Stimulated activated effector memory CD8-positive, alpha-beta T cell treated with anti-CD3 and anti-CD28 coated beads, Interleukin-12 subunit alpha, Interleukin-12 subunit beta, amount 100 ng/mL, for 72 hours (primary cell): ENCODE results near the gene WDR54.
"Not testable (repeated sequence)": the region's sequence is repeated elsewhere in the genome, so short reads cannot be mapped to it uniquely, and the experiment has no call there.

Source experiments
- ATAC-seq: fragments of 150-1000 bp; cut with Tn5 transposase; 2 replicates; pipeline ENCODE4 v1.10.0; 2021
- DNase-seq, 2 donors: peaks; one replicate each; pipeline ENCODE4 v3.0.0; 2021 to 2022; ENCODE audit warnings: low spot score in 2 of 2
- H3K27ac Mint-ChIP-seq: one replicate; pipeline ENCODE4 v1.8.0; 2022; ENCODE audit warnings: mild to moderate bottlenecking, mixed read lengths
- H3K36me3 Mint-ChIP-seq: one replicate; pipeline ENCODE4 v1.8.0; 2022; ENCODE audit warnings: mild to moderate bottlenecking, mixed read lengths
- H3K4me1 Mint-ChIP-seq: one replicate; pipeline ENCODE4 v1.8.0; 2022; ENCODE audit warnings: mixed read lengths
- H3K4me3 Mint-ChIP-seq: one replicate; pipeline ENCODE4 v1.8.0; 2022; ENCODE audit warnings: mild to moderate bottlenecking, mixed read lengths
- H3K9me3 Mint-ChIP-seq: one replicate; pipeline ENCODE4 v1.8.0; 2022; ENCODE audit warnings: mixed read lengths

The WDR54 gene

DNA sequence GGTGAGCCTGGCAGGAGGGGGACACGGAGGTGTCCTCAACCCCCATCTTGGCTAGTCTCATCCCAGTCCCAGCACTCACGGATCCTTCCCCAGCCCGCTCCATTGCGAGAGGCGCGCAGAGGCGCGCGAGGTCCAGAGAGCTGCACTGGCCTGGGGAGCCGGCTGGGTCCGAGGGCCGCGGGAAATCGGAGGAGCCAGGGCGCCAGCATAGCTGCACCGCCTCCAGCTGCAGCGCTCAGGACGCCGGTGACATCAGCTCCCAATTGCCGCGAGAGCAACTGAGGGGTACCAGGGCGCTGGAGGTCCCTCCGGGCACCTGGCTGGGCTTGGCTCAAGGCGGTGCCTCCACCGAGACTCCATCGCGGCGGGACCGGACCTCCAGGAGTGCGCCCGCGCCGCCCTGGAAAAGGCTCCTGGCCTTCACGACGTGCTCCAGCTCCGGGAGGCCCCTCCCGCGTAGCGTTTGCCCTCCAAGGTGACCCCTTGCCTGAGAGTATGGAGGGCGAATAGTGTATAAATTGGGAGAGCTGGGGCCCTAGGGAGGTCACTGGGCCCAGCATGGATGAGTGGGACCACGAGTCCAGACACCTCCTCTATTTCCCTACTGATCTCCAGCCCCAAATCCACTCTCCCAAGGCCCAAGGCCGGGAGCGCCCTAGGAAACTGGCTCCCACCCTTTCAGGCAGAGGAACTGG lies 14.7 kb downstream of the WDR54 start:
- ATAC-seq = no peak
- Mint-ChIP-seq H3K4me3 (no peak overlapping the region), H3K4me1 (peaks cover 17% of the 10 kb centered on the region), H3K36me3 (no peaks in the 10 kb centered on the region), H3K27ac (no peak overlapping the region), H3K9me3 (no peaks in the 10 kb centered on the region)
- DNase-seq = no peak

DNA sequence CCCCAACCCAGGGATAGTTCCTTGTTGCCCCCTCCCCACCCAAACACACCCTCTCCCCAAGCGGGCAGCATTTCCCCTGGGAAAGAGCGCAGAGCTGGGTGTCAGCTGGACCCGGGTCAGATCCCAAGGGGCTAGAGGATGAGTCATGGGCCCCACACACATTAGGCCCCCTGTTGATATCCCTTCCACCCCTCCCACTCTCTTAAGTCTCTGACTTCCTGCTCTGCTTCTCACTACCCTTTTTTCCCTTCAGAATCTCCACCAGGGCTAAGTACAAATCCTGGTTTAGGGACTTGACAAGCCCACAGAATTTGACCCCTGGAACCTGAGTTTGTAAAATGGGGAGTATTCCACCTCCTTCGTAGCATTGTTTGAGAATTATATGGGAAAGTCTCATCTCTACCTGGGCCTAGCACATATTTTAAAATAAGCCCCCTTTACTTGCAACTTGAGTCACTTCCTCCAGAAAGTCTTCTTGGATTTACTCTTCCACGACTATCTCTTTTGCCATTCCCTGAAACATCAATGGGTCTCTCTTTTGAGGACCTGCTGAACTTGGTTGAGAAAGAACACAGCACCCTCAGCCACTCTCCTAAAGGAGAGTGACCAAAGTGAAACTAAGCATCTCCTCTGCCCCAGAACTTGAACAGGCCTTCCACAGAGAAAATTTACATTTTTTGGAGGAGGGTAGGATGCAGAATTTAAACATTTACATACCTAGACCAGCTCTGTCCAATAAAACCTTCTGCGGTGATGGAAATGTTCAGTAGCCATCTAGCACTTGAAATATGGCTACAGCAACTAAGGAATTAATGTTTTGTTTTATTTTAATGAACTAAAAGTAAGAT lies 15.5 kb downstream of the WDR54 start:
- Mint-ChIP-seq H3K27ac (peak overlapping the region; percentile 18), H3K4me1 (peaks cover 18% of the 10 kb centered on the region), H3K36me3 (no peaks in the 10 kb centered on the region), H3K4me3 (no peak overlapping the region), H3K9me3 (no peaks in the 10 kb centered on the region)
- ATAC-seq = no peak
- DNase-seq = no peak

DNA sequence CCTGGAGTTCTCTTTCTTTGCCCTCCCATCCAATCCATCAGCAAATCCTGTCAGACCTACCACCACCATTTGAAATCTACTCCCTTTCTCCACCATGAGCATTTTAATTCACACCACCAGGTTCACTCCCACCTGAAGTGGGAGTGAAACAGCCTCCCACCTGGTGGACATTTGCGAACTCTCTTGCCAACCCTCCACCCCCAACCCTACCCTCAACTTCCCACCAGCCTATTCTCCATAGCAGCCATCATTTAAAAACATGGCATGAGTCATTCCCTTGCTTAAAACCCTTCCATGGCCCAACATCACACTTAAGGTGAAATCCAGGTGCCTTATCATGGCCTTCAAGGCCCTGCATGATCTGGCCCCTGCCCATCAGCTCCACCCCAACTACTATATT lies 16.7 kb downstream of the WDR54 start:
- Mint-ChIP-seq H3K27ac (no peak overlapping the region), H3K36me3 (no peaks in the 10 kb centered on the region), H3K4me1 (peaks cover 23% of the 10 kb centered on the region), H3K9me3 (no peaks in the 10 kb centered on the region), H3K4me3 (no peak overlapping the region)
- no peak for DNase-seq
- no peak for ATAC-seq

DNA sequence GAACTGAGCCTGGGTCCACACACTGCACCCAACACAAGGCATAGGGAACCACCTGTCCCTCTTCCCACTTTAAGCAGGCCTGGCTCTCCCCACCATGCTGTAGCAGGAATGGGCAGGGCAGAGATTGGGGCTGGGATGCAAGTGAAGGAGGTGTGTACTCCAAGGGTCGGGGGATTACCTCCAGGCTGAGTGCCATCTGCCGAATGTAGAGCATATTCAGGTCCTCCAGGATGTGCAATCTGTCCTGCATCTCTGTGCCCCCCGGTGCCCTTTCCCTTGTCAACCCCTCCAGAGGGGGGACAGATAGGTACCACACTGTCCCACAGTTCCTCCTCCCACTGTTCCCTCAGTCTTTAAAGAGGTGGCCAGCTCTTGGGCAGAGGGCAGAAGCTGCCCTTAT lies 17.8 kb downstream of the WDR54 start:
- H3K9me3 Mint-ChIP-seq = no peaks in the 10 kb centered on the region
- no peaks in the 10 kb centered on the region for H3K36me3 Mint-ChIP-seq
- H3K27ac Mint-ChIP-seq = no peak overlapping the region
- peaks cover 23% of the 10 kb centered on the region for H3K4me1 Mint-ChIP-seq
- DNase-seq = no peak
- ATAC-seq = no peak
- H3K4me3 Mint-ChIP-seq = peak overlapping the region; percentile 63

DNA sequence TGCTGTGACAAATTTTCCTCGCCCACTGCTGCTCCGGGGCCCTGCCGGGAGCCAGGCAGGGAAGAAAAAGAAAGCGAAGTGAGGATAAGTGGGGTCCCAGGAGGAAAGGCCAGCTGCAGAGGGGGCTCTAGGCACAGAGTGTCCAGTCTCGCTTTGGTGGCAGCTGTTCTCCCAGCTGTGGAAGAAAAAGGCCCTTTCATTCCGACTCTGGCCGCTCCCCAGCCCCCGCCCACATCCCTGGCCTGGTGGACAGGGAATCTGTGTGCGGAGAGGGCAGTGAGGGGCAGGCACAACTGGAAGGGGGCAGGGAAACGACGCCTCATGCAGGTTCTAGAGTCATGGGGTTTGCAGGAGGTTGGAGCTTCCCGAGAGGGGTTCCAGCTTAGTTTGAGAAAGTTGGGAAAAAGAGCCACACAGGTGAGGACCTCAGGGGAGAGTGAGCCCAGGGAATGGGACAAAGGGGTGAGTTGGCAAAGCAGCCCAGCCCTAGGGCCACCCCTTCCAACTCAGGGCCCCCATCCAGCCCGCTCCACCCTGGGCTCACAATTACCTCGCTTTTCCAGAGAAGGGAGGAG lies 18.4 kb downstream of the WDR54 start:
- ATAC-seq = no peak
- H3K27ac Mint-ChIP-seq = no peak overlapping the region
- no peaks in the 10 kb centered on the region for H3K36me3 Mint-ChIP-seq
- H3K4me1 Mint-ChIP-seq = peaks cover 23% of the 10 kb centered on the region
- H3K9me3 Mint-ChIP-seq = no peaks in the 10 kb centered on the region
- DNase-seq = no peak
- peak overlapping the region; percentile 63 for H3K4me3 Mint-ChIP-seq

DNA sequence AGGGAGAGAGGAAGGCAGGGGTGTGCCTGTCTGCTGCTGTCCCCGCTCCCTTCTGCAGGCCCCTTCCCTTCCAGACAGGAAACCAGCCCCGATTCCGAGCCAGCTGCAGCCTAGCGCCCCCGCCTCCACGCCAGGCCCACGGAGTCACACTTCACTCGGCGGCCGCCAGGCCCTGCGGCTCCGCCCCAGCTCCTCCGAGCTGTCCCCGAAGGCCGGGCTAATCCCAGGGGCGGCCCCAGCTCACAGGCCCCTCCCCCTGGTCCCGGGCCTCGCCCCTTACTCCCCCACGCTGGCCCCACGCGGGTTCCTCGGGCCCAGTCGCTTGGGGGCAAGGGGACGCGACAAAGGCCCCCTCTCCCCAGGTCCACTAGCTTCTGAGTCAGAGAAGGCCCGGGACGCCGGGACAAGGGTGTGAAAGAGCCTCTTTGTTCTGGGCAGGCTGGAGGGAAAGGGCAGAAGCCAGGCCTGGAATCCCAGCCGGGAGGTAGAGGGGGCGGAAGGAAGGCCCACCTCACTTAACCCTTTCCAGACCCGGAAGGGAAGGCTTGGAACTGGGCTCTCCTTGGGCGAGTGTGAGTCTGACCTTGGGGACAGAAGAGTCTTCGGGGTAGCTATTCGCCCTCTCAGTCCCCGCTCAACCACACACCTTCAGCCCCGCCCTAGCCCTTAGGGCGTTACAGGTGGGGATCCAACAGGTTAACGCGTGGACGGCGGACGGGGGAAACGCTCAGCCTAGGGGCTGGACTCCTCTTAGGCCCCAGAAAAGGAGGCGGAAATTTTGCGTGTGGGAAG lies 19.0 kb downstream of the WDR54 start:
- ATAC-seq = peak; percentile 88
- peak overlapping the region; percentile 63 for H3K4me3 Mint-ChIP-seq
- DNase-seq = no peak
- H3K27ac Mint-ChIP-seq = no peak overlapping the region
- no peaks in the 10 kb centered on the region for H3K36me3 Mint-ChIP-seq
- H3K4me1 Mint-ChIP-seq = peaks cover 23% of the 10 kb centered on the region
- no peaks in the 10 kb centered on the region for H3K9me3 Mint-ChIP-seq

DNA sequence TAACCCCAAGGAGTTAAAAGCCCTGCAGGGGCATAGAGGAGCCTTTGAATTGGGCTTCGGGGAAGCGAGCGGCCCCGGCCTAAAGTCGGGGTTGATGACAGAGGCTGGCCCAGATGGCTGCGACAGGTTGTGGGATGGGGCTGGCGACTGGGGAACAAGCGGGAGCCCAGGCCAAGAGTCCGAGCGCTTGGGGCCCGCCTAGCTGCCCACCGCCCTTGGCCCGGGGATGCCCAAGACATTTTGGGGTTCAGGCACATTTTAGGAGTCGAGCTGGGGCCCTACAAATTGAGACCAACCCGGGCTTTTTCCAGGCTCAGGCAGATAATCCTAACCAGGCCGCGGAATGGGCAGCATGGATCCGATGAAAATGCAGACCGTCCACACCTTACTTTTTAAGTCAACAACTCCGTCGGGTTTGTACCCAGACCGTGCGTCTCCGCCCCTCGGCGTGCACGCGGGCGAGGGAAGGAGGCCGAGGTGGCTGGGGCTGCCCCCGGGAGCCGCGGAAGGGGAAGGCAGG lies 19.7 kb downstream of the WDR54 start:
- Mint-ChIP-seq H3K36me3 (no peaks in the 10 kb centered on the region), H3K27ac (no peak overlapping the region), H3K9me3 (no peaks in the 10 kb centered on the region), H3K4me1 (peaks cover 23% of the 10 kb centered on the region), H3K4me3 (peak overlapping the region; percentile 63)
- DNase-seq (no peak), ATAC-seq (peak; percentile 60)

DNA sequence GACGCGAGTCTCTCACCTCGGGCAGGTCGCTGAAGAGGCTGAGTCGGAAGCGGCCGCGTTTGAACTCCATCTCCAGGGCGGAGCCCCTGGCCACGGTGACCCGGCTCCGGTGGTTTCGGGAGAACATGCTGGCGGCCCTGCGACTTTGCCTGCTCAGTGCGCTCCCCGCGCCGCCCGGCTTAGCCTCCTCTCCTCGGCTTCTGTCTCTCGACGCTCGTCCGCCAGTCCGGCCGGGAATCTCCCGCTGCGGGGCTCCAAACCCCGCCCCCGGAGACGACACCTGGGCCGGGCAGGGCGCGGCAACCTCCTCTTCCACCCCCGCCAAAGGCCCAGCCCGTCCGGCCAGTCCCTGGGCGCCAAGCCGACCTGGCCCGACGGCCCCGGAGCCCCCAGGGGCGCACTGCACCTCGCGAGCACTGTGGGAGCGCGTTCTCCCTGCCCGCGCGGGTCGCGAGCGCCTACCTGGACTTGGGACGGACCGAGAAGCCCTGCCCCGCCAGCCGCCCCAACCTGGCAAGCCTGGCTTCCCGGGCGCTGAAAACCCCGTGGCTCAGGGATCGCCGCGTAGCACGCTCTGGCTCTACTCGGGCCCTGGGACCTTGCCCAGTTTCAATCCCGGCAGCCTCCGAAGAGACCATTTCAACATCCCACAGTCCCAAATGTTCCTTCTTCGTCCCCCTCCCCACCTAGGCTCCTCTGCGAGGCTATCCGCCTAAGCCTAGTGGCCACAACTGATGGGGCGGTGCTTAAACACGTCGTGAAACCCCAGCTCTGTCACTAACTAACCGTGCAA lies 20.4 kb downstream of the WDR54 start, which contains the start of gene RTKN:
Gene RTKN, minus strand, starts transcription at position 248 of the 793 bp plus-strand sequence. Its CDS starts 121 bp downstream, at position 127.
- peaks cover 23% of the 10 kb centered on the region for H3K4me1 Mint-ChIP-seq

DNA sequence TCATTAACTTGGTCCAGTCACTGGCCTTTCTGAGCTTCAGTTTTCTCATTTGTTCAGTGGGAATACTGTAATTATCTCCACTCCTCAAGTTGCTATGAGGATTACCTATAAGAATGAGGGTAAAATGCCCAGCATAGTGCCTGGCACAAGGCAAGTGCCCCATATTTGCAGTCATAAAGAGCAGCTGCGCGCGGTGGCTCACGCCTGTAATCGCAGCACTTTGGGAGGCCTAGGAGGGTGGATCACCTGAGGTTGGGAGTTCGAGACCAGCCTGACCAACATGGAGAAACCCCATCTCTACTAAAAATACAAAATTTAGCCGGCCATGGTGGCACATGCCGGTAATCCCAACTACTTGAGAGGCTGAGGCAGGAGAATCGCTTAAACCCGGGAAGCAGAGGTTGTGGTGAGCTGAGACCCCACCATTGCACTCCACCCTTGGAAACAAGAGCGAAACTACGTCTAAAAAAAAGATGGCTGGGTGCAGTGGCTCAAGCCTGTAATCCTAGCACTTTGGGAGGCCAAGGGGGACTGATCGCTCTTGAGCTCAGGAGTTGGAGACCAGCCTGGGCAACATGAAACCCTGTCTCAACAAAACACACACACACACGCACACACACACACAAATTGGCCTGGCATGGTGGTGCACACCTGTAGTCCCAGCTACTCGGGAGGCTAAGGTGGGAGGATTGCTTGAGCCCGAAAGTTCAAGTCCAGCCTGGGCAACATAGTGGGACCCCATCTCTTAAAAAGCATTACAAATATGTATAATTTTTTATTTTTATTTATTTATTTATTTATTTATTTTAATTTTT lies 21.2 kb downstream of the WDR54 start:
- H3K36me3 Mint-ChIP-seq, H3K9me3 Mint-ChIP-seq, ATAC-seq, DNase-seq: not testable (repeated sequence)
- peaks cover 23% of the 10 kb centered on the region for H3K4me1 Mint-ChIP-seq
- H3K27ac Mint-ChIP-seq = peak overlapping the region; percentile 77
- H3K4me3 Mint-ChIP-seq = peak overlapping the region; percentile 63

More for the DNA sequence above, 20.4 kb downstream of the WDR54 start, which contains the start of gene RTKN:
- Mint-ChIP-seq H3K9me3 (no peaks in the 10 kb centered on the region), H3K27ac (peak within 1 kb of the TSS; percentile 77), H3K36me3 (no peaks in the 10 kb centered on the region), H3K4me3 (peak within 1 kb of the TSS; percentile 63)
- DNase-seq = no peak
- peak; percentile 32 for ATAC-seq

DNA sequence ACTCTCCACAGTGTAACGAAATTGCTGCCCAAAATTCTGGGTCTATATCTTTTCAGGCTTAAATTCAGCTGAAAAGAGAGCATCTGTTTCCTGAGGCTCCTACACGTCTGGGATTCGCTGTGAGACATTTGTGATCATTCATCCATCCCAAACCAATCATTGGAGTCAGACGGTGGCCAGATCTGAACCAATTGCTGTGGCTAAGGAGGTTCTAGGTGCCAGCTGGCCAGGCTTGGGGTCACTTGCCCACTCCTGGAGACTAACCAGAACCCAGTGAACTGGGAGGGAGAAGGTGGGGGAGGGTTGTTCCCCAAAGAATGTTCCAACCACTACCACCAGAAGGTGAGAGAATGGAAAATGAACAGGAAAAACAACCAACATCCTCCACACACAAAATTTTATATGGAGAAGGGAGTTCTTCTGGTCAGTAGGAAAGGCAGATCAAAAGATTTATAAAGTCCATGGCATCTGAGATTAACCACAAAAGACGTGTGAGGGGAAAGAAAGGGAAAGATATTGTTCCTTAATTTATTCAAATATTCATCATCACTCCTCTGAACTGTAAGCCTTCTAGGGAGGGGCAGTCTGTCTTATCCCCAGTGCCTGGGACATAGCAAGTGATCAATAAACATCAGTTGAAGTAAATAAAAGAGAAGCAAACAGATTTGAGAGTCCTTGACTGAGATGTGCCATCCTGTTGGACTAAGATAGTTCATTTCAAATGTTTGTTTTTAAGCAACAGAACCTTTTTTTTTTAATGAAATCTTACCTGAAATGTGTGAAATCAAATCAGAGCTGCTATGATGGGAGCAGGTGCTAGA lies 23.2 kb downstream of the WDR54 start:
- peaks cover 18% of the 10 kb centered on the region for H3K4me1 Mint-ChIP-seq
- ATAC-seq (no peak), DNase-seq (no peak)
- no peaks in the 10 kb centered on the region for H3K36me3 Mint-ChIP-seq
- H3K27ac Mint-ChIP-seq = peak overlapping the region; percentile 18
- H3K4me3 Mint-ChIP-seq = no peak overlapping the region
- no peaks in the 10 kb centered on the region for H3K9me3 Mint-ChIP-seq

DNA sequence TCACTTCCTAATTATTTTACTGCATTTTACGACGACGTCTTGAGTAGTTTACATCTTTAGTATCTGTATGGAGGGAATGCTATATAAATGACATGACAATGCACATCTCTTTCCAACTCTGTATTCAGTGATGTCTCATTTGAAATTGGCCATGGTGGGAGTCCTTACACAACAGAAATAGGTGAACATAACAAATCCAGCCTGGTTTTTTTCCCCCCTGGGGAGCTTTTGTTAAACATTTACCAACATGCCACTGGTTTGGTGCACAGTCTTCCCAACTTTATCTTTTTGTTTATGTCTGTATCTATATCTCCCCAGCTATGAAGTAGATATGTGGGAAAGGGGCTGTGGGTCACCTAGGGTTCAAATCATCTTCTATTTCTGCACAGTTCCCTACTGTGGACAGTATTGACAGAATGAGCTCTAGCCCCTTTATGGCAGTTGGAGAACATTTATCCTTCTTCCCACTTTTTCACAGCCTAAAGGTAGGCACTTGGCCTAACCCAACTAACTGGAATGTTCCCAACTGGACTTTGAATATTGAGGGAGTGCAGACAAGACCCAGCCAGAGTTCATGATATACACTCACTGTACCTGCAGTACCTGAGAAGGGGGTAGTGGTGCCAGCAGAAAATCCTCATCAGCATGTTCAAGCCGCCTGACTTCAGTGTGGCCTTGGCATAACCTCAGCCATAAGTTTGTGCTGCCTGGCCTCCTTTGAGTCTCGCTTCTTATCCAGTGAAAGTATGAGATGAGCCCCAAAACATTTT lies 25.9 kb downstream of the WDR54 start:
- H3K4me1 Mint-ChIP-seq = peaks cover 4% of the 10 kb centered on the region
- no peak overlapping the region for H3K27ac Mint-ChIP-seq
- H3K4me3 Mint-ChIP-seq = no peak overlapping the region
- H3K9me3 Mint-ChIP-seq = no peaks in the 10 kb centered on the region
- DNase-seq (no peak), ATAC-seq (no peak)
- H3K36me3 Mint-ChIP-seq = no peaks in the 10 kb centered on the region

DNA sequence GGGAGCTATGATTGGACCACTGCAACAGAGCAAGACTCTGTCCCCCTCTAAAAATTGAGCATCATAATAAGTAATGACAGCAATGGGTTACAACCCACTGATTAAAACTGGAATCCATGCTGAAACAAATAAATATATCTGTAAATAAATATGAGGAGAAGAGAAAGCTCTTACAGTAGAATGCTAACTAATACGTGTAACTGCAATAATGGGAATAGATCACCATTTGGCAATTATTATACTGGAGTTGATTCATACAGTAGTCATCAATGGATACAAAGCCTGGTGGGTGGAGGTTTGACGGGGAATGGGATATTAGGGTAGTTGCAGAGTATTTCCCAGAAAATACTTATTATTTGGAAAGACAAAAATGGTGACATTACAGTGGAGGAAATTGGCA lies 27.2 kb downstream of the WDR54 start:
- no peak for ATAC-seq
- H3K27ac Mint-ChIP-seq = no peak overlapping the region
- H3K4me1 Mint-ChIP-seq = peaks cover 14% of the 10 kb centered on the region
- DNase-seq = no peak
- H3K4me3 Mint-ChIP-seq = no peak overlapping the region
- no peaks in the 10 kb centered on the region for H3K36me3 Mint-ChIP-seq
- no peaks in the 10 kb centered on the region for H3K9me3 Mint-ChIP-seq
